K562 (cell line): Measurements from ENCODE around the gene SDE2. TPM values are rescaled to one million over a fixed set of nuclear protein-coding genes. Genes with fewer than 3 reads are reported as not detected.

Source experiments
- ATF1 ChIP-seq, 2 experiments: fragments of 450-650 bp in 1 of 2; IDR thresholded peaks; 2 replicates each; pipeline ENCODE4 v1.6.1; 2016; ENCODE audit warnings: missing compliant biosample characterization in 1 of 2, missing genetic modification characterization in 1 of 2
- CEBPG ChIP-seq, 3 experiments: fragments of 200-800 bp in 1 of 3; sonication (Bioruptor generic) in 1 of 3; sonication (generic) in 1 of 3; formaldehyde crosslinking in 1 of 3; IDR thresholded peaks in 2 of 3; conservative IDR thresholded peaks in 1 of 3; 2 replicates each; pipeline versions ENCODE4 v1.6.1 to v1.8.0; 2016 to 2022; ENCODE audit warnings: missing compliant biosample characterization in 2 of 3, missing genetic modification characterization in 2 of 3, mild to moderate bottlenecking in 1 of 3, missing genetic modification reagents in 1 of 3
- CHD2 ChIP-seq: IDR thresholded peaks from 2 replicates; pipeline ENCODE4 v1.6.1; 2011; ENCODE audit warnings: low read depth, low read length
- E4F1 ChIP-seq: fragments of 250-450 bp; sonication (Bioruptor Pico); IDR thresholded peaks from 2 replicates; pipeline ENCODE4 v1.5.0; 2021; ENCODE audit warnings: mild to moderate bottlenecking, borderline replicate concordance
- FOXJ3 ChIP-seq: sonication (generic); formaldehyde crosslinking; IDR thresholded peaks from 2 replicates; pipeline ENCODE4 v1.4.0; 2020; ENCODE audit warnings: mild to moderate bottlenecking, missing genetic modification reagents
- HNRNPH1 ChIP-seq: fragments of 200-400 bp; formaldehyde crosslinking; optimal IDR thresholded peaks from 2 replicates; pipeline ENCODE3; 2017; ENCODE audit warnings: low read depth, mild to moderate bottlenecking, low read length, moderate library complexity
- MLX ChIP-seq, 2 experiments: fragments of 450-650 bp in 1 of 2; sonication (generic) in 1 of 2; formaldehyde crosslinking; conservative IDR thresholded peaks; 2 replicates each; pipeline versions ENCODE4 v1.4.0 to v1.8.1; 2020 to 2022; ENCODE audit warnings: mild to moderate bottlenecking in 1 of 2, missing genetic modification reagents in 1 of 2
- NRF1 ChIP-seq, 2 experiments: fragments of 450-650 bp; IDR thresholded peaks in 1 of 2; conservative IDR thresholded peaks in 1 of 2; 2 replicates each; pipeline ENCODE4 v1.6.1; 2014; ENCODE audit warnings: mild to moderate bottlenecking in 2 of 2
- SMAD1 ChIP-seq: fragments of 150-350 bp; IDR thresholded peaks from 2 replicates; pipeline ENCODE4 v1.6.1; 2014; ENCODE audit warnings: low read length, low read depth; ENCODE audit not compliant: partially characterized antibody
- SMARCC2 ChIP-seq: fragments of 450-650 bp; IDR thresholded peaks from 2 replicates; pipeline ENCODE4 v1.6.1; 2017; ENCODE audit warnings: antibody characterized with exemption, moderate library complexity, mild to moderate bottlenecking, low read depth
- TEAD2 ChIP-seq: fragments of 450-650 bp; IDR thresholded peaks from 2 replicates; pipeline ENCODE4 v1.6.1; 2016; ENCODE audit warnings: missing genetic modification characterization, control low read depth, missing compliant biosample characterization
- TFE3 ChIP-seq: fragments of 450-650 bp; formaldehyde crosslinking; IDR thresholded peaks from 2 replicates; pipeline ENCODE4 v1.4.0; 2020; ENCODE audit warnings: mild to moderate bottlenecking, mixed read lengths
- U2AF1 ChIP-seq: fragments of 200-400 bp; formaldehyde crosslinking; optimal IDR thresholded peaks from 2 replicates; pipeline ENCODE3; 2017; ENCODE audit warnings: mild to moderate bottlenecking, low read depth, low read length, moderate library complexity
- ZBTB34 ChIP-seq: fragments of 250-450 bp; sonication (Bioruptor Pico); IDR thresholded peaks from 2 replicates; pipeline ENCODE4 v1.8.0; 2021; ENCODE audit warnings: mild to moderate bottlenecking, moderate library complexity
- ZNF431 ChIP-seq: sonication (generic); formaldehyde crosslinking; IDR thresholded peaks from 2 replicates; pipeline ENCODE4 v1.8.0; 2022; ENCODE audit warnings: mild to moderate bottlenecking, missing genetic modification reagents
- ZNF445 ChIP-seq: fragments of 250-450 bp; sonication (Bioruptor Pico); IDR thresholded peaks from 2 replicates; pipeline ENCODE4 v1.4.0; 2020; ENCODE audit warnings: low read depth, mild to moderate bottlenecking, moderate library complexity
- ZNF584 ChIP-seq: fragments of 200-800 bp; sonication (Bioruptor generic); IDR thresholded peaks from 2 replicates; pipeline ENCODE4 v1.6.1; 2016; ENCODE audit warnings: low read depth, mild to moderate bottlenecking, missing genetic modification characterization, missing compliant biosample characterization
- polyA plus RNA-seq, 8 experiments: library from polyadenylated mRNA; depleted of rRNA in 4 of 8; stranded (reverse) in 5 of 8; unstranded in 3 of 8; fragments of >200 nt; fragmentation: Nextera tagmentation in 2 of 8; fragmentation: Illumina TruSeq in 1 of 8; extraction: Ambion mirVana in 2 of 8; extraction: Trizol in 1 of 8; gene quantifications; 2 replicates each; pipeline versions ENCODE4 v1.2.1 to v1.2.3, GENCODE V29; 2011 to 2014; ENCODE audit warnings: inconsistent platforms in 1 of 8, missing spikeins in 1 of 8
- total RNA-seq, 7 experiments: library from RNA; depleted of rRNA in 6 of 7; stranded (reverse); fragments of >200 nt in 6 of 7; fragmentation: Illumina TruSeq in 2 of 7; extraction: Trizol in 2 of 7; gene quantifications; 2 replicates each; pipeline versions ENCODE4 v1.2.1 to v1.2.3, GENCODE V29; 2011 to 2021; ENCODE audit warnings: low replicate concordance in 1 of 7

SDE2 gene
- total and polyA plus RNA-seq, 9 of the 15 experiments (the other 6 are each of a cell fraction or from before 2014, with no cell fraction given), result 14.3 to 62.3 (median 46.0) TPM

- no peak for TF ChIP-seq E4F1
- no peak for TF ChIP-seq TFE3 (CRISPR knock-in tag)
- no peak for TF ChIP-seq TEAD2 (tag)
- TF ChIP-seq SMAD1, result no peak
- TF ChIP-seq HNRNPH1, result no peak
- TF ChIP-seq NRF1 (conservative IDR thresholded peaks at IDR 0.05 in 1 of 2, IDR thresholded peaks at IDR 0.05 in 1 of 2), result no peak
- TF ChIP-seq FOXJ3, result no peak
- no peak; the same call in 1 of the 2 replicates for TF ChIP-seq SMARCC2
- no peak for TF ChIP-seq ATF1 (CRISPR knock-in tag; IDR thresholded peaks at IDR 0.05)
- TF ChIP-seq ATF1 (tag; IDR thresholded peaks at IDR 0.05), result peak; percentile 24; the same call in 1 of the 2 replicates
- TF ChIP-seq ZNF445, result no peak
- TF ChIP-seq CHD2, result no peak
- no peak for TF ChIP-seq ZNF584 (CRISPR knock-in tag)
- TF ChIP-seq ZBTB34, result no peak
- TF ChIP-seq CEBPG (CRISPR knock-in tag; IDR thresholded peaks at IDR 0.05), result no peak
- no peak for TF ChIP-seq CEBPG (tag; conservative IDR thresholded peaks at IDR 0.05 in 1 of 2, IDR thresholded peaks at IDR 0.05 in 1 of 2)
- no peak for TF ChIP-seq ZNF431
- no peak for TF ChIP-seq MLX (CRISPR knock-in tag; conservative IDR thresholded peaks at IDR 0.05)
- TF ChIP-seq U2AF1, result no peak
Observed at GRCh38 chr1:225995919-225996864, 3.0 kb downstream of the SDE2 start (continued).
